BJ (cell line): ENCODE data around the gene EDC4. TPM values are rescaled to one million over a fixed set of nuclear protein-coding genes. Genes with fewer than 3 reads are reported as not detected.

Experiments used
- CTCF ChIA-PET: fragments of 350-600 bp; formaldehyde crosslinking; extraction: SDS; loops from one replicate; lab custom pipeline; 2021; ENCODE audit warnings: antibody characterized with exemption, inconsistent platforms; lab: Yijun Ruan, JAX
- POLR2A ChIA-PET: fragments of 300-600 bp; sonication (Branson Sonifier 250); formaldehyde crosslinking; extraction: SDS; loops from one replicate; lab custom pipeline; 2021; ENCODE audit warnings: antibody characterized with exemption; lab: Charles Lee
- DNase-seq: peaks from one replicate; pipeline ENCODE4 v3.0.0-alpha.2; 2011; ENCODE audit warnings: low read depth
- H3K27me3 ChIP-seq: 2 replicates; pipeline ENCODE4 v1.6.0; 2011; ENCODE audit warnings: low read length; ENCODE audit not compliant: control insufficient read depth, insufficient read depth
- H3K36me3 ChIP-seq: 2 replicates; pipeline ENCODE4 v1.5.1; 2011; ENCODE audit warnings: low read length; ENCODE audit not compliant: control insufficient read depth, insufficient read depth
- H3K4me3 ChIP-seq: 2 replicates; pipeline ENCODE4 v1.5.1; 2011; ENCODE audit warnings: low read depth, mild to moderate bottlenecking, control low read depth, low read length
- polyA plus RNA-seq: library from polyadenylated mRNA; depleted of rRNA; stranded (reverse); fragments of >200 nt; gene quantifications from 2 replicates; pipeline ENCODE4 v1.2.3, GENCODE V29; 2011
- TF ChIP-seq, protein P1 (sequence below): IDR thresholded peaks from 2 replicates; pipeline ENCODE4 v1.5.1; 2011; ENCODE audit warnings: low read depth, mild to moderate bottlenecking, control low read depth, inconsistent platforms, low read length, moderate library complexity; ENCODE audit not compliant: insufficient read depth

Gene EDC4
- polyA plus RNA-seq, 1 experiment = 27.4 TPM

DNA sequence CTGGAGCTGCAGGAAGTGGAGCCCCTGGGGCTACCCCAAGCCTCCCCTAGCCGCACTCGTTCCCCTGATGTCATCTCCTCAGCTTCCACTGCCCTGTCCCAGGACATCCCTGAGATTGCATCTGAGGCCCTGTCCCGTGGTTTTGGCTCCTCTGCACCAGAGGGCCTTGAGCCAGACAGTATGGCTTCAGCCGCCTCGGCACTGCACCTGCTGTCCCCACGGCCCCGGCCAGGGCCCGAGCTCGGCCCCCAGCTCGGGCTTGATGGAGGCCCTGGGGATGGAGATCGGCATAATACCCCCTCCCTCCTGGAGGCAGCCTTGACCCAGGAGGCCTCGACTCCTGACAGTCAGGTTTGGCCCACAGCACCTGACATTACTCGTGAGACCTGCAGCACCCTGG, 7.7 kb downstream of the EDC4 start:
- no peak for DNase-seq
- peaks cover 77% of the 10 kb centered on the region for H3K36me3 ChIP-seq
- H3K4me3 ChIP-seq = no peak overlapping the region
- H3K27me3 ChIP-seq = no peaks in the 10 kb centered on the region
- TF ChIP-seq, protein P1, sequence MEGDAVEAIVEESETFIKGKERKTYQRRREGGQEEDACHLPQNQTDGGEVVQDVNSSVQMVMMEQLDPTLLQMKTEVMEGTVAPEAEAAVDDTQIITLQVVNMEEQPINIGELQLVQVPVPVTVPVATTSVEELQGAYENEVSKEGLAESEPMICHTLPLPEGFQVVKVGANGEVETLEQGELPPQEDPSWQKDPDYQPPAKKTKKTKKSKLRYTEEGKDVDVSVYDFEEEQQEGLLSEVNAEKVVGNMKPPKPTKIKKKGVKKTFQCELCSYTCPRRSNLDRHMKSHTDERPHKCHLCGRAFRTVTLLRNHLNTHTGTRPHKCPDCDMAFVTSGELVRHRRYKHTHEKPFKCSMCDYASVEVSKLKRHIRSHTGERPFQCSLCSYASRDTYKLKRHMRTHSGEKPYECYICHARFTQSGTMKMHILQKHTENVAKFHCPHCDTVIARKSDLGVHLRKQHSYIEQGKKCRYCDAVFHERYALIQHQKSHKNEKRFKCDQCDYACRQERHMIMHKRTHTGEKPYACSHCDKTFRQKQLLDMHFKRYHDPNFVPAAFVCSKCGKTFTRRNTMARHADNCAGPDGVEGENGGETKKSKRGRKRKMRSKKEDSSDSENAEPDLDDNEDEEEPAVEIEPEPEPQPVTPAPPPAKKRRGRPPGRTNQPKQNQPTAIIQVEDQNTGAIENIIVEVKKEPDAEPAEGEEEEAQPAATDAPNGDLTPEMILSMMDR = no peak
- POLR2A ChIA-PET = no interaction called here
- CTCF ChIA-PET = interaction anchor here (1.1 kb wide), 1 partner anchor 64 kb away, joined by 3 read pairs; no protein-coding TSS in a partner anchor

DNA sequence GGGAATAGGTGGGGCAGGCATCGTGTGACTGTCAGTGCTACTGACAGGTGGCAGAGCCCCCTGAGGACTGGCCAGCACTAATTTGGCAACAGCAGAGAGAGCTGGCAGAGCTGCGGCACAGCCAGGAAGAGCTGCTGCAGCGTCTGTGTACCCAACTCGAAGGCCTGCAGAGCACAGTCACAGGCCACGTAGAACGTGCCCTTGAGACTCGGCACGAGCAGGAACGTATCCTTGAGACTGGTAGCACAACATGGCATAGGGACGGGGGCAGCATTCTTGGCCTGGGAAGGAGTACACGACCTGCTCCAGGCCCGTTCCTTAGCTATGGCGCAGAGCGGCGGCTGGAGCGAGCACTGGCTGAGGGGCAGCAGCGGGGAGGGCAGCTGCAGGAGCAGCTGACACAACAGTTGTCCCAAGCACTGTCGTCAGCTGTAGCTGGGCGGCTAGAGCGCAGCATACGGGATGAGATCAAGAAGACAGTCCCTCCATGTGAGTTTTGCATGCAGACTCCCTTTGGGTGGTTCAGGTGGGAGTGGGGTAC, 8.8 kb downstream of the EDC4 start:
- H3K27me3 ChIP-seq = no peaks in the 10 kb centered on the region
- no peak for DNase-seq
- H3K36me3 ChIP-seq = peaks cover 72% of the 10 kb centered on the region
- no peak overlapping the region for H3K4me3 ChIP-seq
- ChIA-PET CTCF (interaction anchor here (0.8 to 8.4 kb wide), 12 partner anchors 8 to 199 kb away, joined by 3 to 155 read pairs (median 8); partner anchors contain the start of genes CTRL, EDC4, PSKH1 and PSMB10), POLR2A (no interaction called here)
- TF ChIP-seq, protein P1 = no peak

DNA sequence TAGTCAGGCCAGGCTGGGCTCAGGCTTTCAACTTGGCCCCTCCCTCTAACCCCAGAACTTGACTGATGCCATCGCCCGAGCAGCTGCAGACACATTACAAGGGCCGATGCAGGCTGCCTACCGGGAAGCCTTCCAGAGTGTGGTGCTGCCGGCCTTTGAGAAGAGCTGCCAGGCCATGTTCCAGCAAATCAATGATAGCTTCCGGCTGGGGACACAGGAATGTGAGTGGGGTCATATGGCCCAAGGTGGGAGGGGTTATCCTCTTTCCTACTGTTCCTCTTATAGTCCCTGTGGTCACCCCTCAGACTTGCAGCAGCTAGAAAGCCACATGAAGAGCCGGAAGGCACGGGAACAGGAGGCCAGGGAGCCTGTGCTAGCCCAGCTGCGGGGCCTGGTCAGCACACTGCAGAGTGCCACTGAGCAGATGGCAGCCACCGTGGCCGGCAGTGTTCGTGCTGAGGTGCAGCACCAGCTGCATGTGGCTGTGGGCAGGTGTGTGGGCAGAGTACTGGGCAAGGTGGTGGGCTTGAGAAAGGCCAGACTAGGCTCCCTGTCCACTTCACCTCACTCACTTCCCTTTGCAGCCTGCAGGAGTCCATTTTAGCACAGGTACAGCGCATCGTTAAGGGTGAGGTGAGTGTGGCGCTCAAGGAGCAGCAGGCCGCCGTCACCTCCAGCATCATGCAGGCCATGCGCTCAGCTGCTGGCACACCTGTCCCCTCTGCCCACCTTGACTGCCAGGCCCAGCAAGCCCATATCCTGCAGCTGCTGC, 9.7 kb downstream of the EDC4 start:
- ChIA-PET CTCF (interaction anchor here (0.6 to 8.4 kb wide), 23 partner anchors 8 to 387 kb away, joined by 3 to 155 read pairs (median 4); partner anchors contain the start of genes CTRL, DDX28, DUS2 and EDC4), POLR2A (no interaction called here)

GRCh38 chr16:67883146-67883871, 10.5 kb downstream of the EDC4 start:
- TF ChIP-seq, protein P1 = no peak
- ChIA-PET CTCF (interaction anchor here (0.6 to 8.4 kb wide), 39 partner anchors 9 to 388 kb away, joined by 3 to 155 read pairs (median 5); partner anchors contain the start of genes CTRL, DDX28, DUS2 and EDC4), POLR2A (interaction anchor here (0.6 kb wide), 1 partner anchor 31 kb away, joined by 3 read pairs; no protein-coding TSS in a partner anchor)
- Histone ChIP-seq H3K4me3 (no peak overlapping the region), H3K36me3 (peaks cover 58% of the 10 kb centered on the region), H3K27me3 (no peaks in the 10 kb centered on the region)
- no peak for DNase-seq

More for the DNA sequence above, 9.7 kb downstream of the EDC4 start:
- TF ChIP-seq, protein P1 = no peak
- peaks cover 66% of the 10 kb centered on the region for H3K36me3 ChIP-seq
- no peak for DNase-seq
- H3K4me3 ChIP-seq = no peak overlapping the region
- H3K27me3 ChIP-seq = no peaks in the 10 kb centered on the region
